ENCODE measurements around the gene TACC2.

TACC2 gene

DNA sequence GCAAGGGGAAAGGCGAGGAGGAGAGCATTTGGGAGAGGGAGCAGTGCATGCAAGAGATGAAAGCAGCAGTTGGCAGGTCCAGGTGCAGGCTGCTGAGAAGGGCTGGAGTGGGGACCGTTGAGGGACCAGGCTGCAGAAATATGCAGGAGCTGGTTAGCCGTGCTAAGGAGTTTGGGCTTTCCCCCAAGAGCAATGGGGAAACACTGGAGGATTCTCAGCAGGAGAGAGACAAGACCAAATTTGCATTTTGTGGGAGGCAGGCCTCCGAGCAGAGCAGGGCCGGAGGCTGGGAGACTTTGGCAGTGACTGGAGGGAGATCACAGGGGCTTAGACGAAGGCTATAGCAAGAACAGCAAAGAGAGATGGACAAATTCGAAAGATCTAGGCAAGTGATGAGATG, 293.9 kb downstream of the TACC2 start:
- DNase-seq: no peak

DNA sequence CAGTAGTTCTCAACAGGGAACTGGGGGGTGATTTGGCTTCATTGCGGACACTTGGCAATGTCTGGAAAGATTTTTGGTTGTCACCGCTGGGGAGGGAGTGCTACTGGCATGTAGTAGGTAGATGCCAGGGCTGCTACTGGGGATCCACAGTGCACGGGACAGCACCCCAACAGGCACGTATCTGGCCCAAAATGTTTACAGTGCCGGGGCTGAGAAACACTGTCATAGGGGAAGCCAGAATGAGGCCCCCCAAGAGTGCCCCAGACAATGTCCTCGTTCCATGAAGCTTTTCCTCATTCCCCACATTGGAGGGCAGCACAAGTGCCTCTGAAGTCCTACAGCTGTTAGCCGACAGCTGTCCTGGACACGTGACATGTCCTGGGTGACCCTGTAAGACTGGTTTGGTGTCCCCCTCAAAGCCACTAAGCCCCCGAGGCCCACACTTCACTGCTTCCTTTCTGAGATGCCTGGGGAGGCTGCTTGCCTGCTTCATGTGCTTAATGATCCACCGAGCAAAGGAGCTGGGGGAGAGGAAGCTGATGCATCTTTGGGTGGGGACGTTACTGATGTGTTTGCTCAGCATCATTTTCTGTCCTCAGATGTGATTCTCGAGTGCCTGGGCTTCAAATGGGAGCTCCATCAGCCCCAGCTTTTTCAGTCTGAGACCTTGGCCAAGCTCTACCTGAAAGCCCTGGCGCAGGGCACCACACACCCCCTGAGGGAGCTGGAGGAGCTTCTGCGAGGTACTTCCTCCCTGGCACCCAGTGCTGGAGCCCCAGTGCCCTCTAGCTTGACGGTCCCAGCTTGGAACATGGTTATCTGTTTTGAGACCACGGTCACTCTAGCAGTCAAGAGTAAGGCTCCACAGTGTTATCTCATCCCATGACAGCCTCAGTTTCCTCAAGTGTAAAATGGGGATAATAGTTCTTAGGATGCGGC, 296.8 kb downstream of the TACC2 start:
- DNase-seq: no peak

DNA sequence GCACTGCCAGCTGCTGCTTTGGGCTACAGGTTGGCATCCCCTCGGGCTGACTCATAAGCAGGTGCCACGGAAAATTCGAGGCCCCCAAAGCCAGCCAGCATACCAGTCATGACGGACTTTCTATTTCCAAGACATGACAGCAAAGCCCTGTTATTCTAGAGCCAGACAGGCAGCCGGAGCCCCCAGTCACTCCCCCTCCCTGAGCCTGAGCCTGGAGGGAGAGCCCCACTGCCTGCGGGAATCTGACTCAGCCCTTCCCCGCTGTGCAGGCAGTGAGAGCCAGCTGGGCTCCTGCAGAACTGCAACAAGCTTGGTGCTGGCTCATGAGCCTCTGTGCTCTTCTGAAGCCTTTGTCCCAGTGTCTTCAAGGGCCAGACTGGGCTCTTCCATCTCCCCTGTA, 297.9 kb downstream of the TACC2 start:
- DNase-seq: no peak

DNA sequence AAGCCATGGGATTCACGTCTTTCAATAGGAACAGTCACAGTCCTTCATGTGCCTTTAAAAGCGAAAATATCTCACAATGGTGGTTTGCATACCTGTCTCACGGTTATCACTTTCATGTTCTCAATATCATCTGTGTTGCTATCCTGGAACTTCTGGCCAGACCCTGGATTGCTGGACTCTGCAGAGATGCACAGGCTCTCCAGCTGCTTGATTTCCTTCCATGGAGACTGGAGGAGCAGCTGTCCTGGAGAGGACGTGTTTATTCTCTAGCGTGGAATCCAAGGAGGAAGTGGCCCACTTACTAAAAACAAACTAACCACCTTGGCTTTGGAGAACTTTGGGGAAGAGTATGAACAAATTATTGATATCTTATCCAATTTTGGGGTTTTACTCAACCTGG, 298.6 kb downstream of the TACC2 start:
- DNase-seq: no peak

DNA sequence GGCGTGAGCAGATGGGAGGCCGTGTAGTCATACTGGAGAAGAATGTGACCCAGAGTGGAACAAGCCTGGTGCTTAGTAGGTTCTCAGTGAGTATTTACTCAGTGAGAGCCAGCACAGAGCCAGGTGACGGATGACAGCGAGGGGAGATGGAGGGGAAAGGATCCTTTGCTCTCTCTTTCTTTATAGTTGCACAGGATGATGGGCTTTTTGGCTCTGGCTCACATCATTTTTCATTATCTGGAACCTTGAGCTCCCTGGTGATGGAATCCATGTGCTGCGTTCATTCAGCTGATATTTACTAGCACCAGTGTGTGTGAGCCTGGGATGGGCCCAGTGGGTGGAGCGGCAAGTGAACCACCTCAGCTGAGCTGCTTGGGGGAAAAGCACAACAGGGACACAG, 299.3 kb downstream of the TACC2 start:
- no peak for DNase-seq

DNA sequence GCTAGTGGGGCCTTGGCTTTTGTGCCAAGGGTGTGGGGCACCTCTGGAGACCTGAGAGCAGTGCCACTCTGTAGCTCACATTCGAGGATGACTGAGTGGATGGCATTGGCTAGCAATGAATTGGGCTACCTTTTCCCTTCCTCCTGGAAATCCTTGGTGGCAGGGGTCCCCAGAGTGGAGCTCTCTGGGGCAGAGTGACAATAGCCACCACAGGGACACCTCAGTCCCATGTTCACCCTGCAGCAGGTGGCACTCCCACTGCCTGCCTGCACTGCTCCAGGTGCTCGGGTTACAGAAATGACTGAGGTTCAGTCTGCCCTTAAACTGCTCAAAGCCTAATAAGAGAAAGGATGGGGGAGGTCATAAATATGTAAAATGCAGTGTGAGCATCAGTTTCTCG, 300.0 kb downstream of the TACC2 start:
- DNase-seq: no peak

DNA sequence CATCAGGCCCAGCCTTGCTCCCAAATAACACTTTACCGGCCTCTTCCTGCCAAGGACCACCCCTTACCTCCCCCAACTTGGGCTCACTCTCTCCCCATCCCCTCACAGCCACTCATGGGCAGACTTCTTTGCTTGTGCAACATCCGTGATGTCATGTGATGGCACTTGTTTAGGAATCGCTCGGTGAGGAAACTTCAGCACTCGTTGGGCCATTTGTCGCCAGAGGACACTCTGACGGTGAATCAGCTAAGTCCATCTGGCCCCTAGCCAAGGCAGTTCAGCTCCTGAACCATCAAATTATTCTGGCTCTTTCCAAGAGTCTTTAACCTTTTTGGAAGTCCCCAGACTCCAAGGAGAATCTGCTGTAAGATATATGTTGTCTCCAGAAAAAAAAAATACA, 301.4 kb downstream of the TACC2 start:
- no peak for DNase-seq

DNA sequence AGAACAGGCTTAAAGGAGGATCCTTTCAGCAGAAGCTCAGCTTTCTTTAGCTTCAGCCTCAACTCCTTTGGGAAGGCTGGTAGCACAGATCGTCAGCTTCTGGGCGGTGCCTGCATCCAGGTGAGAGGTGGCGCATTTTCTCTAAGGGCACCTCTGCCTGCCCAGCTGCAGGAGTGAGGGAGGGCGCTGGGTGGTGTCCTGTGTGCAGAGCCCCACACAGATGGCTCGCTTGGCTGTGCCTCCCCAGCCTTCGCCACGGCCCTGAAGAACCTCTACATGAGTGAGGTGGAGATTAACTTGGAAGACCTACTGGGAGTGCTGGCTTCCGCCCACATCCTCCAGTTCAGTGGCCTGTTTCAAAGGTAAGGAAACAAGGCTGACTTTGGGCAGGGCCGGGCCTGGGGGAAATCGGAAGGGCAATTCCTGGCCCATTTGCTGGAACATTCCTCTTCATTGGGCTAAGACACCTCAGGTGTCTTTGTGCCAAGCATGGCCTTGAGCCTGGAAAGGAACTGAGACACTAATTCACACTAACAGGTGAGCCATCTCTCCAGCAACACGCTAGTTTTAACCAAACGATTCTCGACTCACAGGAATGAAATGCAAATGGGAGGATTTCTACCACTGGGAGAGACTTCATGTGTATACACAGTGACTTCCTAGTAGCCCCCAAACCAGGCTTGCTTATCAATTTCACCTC, 302.0 kb downstream of the TACC2 start:
- no peak for DNase-seq

DNA sequence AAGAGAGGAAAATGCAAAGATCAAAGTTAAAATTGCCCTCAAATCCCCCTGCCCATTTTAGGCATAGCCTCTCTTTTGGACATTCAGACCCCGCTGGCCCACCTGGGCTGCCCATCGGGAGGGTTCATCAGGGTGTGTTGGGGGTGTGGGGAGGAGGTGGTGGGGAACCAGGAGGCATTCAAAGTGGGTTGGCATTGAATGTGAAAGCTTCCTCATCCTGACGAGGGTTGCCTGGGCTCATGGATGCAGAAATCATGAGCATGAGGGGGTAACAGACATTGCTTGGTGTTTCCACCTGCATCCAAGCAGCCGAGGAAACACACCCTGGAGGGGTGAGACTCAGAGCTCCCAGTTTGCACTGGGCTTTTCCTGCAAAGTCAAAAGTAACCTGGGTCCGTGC, 302.8 kb downstream of the TACC2 start:
- DNase-seq: no peak

DNA sequence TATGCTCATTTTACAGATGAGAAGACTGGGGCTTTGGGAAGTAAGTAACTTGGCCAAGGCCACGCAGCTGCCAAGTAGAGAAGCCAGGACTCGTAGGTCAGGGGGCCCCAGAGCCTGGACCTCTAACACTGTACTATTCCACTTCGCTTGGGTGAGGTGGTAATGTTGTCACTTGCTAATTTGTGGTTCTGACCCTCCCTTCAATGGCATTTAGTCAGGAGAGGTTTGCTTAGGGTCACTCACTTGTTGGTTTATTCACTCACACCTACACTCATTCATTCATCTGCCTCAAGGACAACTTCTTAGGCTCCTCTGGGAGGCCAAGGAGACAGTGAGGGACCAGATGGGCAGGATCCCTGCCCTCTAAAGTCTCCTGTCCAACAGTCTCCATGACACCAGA, 303.4 kb downstream of the TACC2 start:
- DNase-seq: no peak

DNA sequence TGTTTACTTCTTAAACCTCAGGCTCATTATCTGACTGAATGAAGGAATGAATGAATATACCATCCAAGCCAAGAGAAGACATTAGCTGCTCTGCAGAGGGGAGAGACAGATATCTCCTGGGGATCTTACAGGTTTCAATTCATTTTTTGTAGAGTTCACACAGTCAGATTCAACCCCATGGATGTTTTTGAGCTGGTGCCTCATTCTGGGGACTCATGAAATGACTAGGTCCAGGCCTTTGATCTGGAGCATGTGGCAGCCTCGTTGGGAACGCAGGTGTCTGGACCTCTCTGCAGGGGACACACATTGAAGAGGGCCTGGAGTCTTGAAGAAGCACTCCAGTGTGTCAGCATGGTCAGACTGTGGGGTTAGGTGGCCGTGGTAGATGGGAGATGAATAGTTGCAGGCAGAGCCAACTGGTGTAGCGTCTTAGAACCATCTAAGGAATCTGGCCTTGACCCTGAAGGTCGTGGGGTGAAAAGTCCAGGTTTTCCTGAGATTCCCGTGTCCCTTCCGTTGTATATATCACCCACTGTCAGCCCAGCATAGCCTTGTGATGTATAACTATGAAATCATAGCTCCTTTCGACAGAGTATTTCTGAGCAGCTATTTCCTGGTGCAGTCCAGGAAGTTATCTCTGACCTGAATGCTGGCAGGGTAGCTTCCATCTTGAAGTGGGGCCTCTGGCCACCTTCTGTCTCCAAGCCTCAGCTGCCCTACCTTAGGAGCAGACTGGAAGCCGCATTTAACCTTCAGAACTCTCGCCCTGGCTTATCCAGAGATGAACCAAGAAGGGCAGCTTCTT, 304.4 kb downstream of the TACC2 start:
- no peak for DNase-seq

DNA sequence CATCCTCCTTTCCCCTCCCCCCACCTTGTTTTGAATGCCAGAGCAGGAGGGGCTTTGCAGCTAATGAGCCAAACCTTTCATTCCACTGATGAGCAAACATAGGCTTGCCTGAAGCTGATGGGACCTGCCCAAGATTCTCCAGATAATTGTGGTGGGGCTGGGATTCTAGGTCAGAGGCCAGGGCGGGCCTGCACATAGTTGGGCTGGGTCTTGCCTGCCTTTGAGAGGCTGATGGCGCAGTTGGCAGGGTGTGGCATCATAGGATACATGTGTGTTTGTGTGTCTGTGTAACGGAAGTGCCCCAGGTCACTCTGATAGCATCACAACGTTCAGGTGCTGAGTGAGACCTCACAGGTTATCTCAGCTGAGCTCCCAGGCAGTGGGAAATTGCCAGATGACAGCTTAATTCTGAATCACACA, 305.0 kb downstream of the TACC2 start:
- DNase-seq: no peak

DNA sequence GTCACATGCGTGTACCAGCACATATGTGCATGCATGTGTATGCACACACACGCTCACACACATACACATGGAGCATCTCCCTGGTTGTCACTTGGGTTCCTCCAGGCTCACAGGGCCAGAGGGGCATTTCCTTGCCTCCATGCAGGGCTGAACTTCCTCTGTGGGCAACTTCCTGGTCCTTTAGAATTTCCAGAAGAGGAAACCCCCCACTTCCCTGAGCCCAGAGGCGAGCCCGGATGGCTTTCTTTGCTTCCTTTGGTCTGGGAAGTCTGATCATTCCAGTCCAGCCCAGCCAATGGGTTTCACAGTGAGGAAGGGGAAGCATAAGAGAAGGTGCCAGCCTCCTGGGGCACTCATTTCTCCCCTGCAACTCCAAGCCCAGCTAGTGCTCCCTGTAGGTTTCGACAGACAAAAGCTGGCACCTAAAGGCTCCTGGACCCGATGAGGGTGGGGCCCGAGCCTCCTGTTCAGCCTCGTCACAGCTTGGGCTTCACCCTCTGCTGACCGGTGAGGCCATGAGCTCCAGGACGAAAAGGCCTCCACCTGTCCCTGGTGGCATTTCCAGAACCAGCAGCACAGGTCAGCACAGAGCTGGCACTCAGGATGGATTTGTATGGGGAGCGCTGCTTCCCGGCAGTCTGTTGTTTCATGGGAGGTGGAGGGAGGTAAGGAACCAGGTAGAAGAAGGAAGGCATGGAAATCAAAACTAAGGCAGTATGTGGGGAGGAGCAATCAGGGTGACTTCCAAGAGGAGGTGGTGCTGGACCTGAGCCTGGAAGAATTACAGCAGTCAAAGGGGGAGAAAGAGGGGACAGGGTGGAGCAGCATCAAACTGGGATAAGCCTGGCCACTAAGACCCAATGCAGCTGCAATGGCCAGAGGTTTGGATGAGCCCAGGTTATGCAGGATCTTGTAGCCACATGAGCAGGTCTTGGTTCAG, 305.8 kb downstream of the TACC2 start:
- DNase-seq: no peak

DNA sequence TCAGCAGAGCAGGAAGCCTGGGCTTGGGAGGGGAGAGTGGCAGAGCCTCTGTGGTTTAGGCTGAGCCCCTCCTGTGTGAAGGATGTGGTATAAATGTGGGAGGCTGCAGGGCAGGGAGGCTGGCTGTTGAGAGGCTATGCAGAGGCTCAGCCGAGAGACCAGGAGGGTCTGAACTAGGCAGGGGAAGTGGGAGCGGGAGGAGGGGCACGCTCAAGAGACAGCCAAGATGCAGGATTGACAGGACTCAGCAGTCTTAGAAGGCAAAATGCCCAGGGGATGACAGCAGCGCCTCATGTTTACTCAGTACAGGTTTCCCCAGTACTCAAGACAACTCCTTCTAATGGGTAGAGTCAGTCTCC, 306.5 kb downstream of the TACC2 start:
- DNase-seq: no peak

DNA sequence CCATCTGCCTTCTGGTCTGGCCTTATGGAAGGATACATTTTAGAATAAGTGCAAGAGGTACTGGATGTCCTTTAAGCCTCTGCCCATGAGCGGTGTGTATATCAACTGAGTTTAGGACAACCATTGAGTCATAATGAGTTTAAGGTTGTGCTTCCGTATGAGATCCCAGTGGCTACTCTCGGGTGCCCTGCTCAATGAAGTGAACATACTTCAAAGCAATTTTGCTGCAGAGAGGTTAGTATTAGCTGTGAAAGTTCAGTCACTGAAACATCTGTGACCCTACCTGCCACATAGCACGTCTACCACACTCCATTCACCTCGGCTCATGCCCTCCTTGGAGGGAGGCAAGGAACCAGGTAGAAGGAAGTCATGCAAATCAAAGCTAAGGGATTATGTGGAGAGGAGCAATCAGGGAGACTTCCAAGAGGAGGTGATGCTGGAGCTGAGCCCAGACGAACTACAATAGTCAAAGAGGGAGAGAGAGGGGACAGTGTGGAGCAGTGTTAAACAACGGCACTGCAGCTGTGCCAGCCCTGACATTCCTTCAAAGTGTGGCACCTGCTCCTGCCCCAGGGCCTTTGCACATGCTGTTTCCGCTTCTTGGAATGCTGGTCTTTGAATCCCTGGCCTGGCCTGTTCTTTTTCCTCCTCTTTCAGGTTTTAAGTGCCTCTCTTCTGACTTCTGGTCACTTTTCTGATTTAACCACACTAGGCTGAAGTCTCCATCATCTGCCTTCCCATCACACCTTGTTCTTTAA, 307.6 kb downstream of the TACC2 start:
- DNase-seq: no peak

DNA sequence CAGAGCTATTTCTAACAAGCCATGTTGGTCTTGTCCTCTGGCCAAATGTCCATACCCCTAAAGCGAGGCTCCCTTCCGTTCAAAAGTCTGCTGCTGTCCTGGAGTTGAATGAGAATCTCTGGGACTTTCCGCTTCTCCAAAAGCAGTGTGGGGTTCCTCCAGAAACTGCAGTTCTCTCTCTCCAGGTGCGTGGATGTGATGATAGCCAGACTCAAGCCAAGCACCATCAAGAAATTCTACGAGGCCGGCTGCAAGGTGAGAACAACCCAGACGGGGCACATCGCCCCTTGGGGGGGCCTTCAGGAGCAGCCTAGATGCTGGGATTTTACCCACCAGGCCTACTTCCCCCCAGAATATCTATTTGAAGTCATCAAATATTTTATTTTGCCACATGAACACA, 308.6 kb downstream of the TACC2 start:
- DNase-seq: no peak

DNA sequence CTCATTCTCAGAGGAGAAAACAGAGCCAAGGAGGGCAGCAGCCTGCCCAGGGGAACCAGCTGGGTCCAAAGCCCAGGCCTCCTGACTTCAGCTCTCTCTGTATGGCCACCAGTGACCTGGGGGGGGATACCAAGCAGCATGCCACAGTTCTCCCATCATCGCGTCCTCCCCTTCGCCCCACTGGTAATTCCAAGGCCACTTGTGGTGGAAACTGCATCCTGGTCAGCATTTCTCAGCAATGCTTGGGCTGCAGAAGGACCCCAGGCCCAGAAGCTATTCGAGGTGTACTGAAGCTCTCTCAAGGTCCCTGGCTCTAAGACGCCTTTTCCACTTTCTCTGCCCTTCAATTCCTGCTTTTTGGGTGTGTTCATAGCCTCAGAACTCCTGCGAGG, 309.2 kb downstream of the TACC2 start:
- DNase-seq: no peak

DNA sequence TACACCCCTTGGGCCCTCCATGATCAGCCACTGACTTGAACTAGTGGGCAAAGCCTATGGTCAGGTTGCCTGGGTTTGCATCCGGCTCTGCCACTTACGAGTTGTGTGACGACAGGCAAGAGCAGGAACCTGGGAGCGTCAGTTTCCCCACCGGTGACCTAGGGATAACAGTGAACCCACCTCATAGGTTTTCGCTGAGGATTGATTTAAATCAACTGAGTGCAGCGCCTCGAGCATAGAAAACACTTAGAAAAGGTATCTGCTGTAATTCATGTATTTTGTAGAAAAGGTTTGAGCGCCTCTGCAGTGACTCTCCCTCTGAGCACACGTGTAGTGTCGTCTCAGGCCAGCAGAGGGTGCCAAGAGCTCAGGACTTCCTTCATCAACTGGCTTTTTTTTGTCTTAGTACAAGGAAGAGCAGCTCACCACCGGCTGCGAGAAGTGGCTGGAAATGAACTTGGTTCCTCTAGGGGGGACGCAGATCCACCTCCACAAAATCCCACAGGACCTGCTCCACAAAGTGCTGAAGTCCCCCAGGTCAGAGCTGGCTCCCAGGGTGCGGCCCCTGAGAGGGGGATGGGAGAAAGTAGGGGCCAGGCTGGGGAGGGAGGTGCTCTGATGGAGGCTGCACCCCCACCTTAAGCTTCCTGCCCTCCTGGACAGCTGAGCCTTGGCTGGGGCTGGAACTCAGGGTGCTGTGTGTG, 309.8 kb downstream of the TACC2 start:
- DNase-seq: peak; percentile 48

DNA sequence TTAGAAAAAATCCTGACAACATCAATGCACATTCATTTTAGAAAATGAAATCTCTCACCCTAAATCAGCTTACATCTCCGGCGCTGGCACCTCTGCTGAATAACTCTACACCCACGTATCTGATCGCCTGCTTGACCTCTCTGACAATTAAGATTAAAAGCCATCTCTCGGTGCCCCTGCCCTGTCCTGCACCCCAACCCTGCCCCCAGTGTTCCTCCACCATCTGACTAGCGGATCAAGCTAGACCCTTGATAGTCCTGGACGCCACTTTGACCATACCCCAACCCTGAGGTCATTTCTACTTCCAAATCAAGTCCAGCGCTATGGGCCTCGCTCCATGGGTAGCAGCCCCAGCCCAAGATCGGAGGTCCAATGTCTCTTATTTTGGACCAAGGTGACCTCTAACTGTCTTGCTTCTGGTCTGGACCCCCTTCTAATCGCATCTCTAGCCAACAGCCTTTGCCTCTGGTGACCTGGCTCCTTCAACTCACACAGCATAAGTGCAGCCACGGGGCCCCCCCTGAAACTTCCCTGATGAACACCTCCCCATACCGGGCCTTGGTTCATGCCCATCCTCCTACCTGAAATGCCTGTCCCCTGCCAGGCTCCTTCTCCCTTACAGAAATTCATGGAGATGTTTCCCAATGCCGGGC, 310.6 kb downstream of the TACC2 start:
- DNase-seq: no peak

DNA sequence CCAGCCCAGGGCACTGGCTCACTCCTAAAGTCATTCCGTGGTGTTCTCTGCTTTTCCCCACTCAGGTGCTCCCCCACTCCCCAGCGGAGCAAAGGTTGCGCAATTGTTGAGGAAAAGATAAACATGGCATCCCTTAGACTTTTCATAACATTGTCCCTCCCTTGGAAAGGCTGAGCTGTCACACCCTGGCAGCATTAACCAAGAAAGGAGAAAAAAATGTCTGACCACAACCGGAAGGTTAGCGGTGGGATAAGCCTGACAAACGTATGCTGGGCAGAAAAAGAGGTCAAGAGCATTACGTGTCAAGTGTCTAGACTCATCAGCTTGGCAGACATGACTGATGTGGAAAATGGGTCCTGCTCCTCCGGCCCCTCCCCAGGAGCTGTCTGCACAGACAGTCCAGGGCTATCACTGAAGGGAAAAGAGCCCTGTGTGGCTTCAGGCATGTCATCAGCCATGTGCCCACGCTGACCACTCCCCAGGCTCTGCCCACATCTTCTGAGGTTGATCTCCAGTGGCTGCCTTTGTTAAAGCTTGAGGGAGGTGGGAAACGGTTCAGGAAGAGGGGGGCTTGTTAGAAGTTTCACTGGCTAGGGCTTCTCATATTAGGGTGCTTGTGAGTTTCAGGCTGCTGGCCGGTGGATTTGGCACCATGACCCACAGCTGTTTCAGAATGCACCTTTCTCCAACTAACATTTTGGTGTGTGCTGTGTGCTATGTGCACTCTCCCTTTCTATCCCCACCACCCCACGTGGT, 312.3 kb downstream of the TACC2 start:
- no peak for DNase-seq
